HG02588 (cell line): Measurements from ENCODE around the gene FLT3LG.

ENCODE experiments used
- ATAC-seq: cut with Tn5 transposase; IDR thresholded peaks from one replicate; pipeline ENCODE4 v1.9.1; 2021; ENCODE audit warnings: mild to moderate bottlenecking, moderate library complexity; ENCODE audit not compliant: unreplicated experiment

Gene FLT3LG

GRCh38 chr19:49487277-49488045 lies 13.4 kb downstream of the FLT3LG start, which contains the start of gene RPL13A:
Gene RPL13A, plus strand, starts transcription at chr19:49487608. Its CDS starts 22 bp downstream, at chr19:49487630.
- peak; percentile 93 for ATAC-seq

- no peak for ATAC-seq
Measured at GRCh38 chr19:49488046-49488862, 14.2 kb downstream of the FLT3LG start.

GRCh38 chr19:49488863-49489537 lies 15.0 kb downstream of the FLT3LG start:
- ATAC-seq, result no peak

GRCh38 chr19:49489601-49490167 lies 15.7 kb downstream of the FLT3LG start:
- ATAC-seq, result no peak

- no peak for ATAC-seq
Measured at GRCh38 chr19:49490287-49491029, 16.4 kb downstream of the FLT3LG start.

- no peak for ATAC-seq
Measured at GRCh38 chr19:49491030-49491803, 17.2 kb downstream of the FLT3LG start.

GRCh38 chr19:49491804-49492572 lies 18.0 kb downstream of the FLT3LG start:
- ATAC-seq, result no peak

- no peak for ATAC-seq
Measured at GRCh38 chr19:49492573-49493405, 18.8 kb downstream of the FLT3LG start.

- no peak for ATAC-seq
Measured at GRCh38 chr19:49496574-49497008, 22.6 kb downstream of the FLT3LG start.

- ATAC-seq, result no peak
Measured at GRCh38 chr19:49497047-49497788, 23.2 kb downstream of the FLT3LG start.

GRCh38 chr19:49497789-49498103 lies 23.7 kb downstream of the FLT3LG start:
- no peak for ATAC-seq

- no peak for ATAC-seq
Measured at GRCh38 chr19:49498475-49498874, 24.5 kb downstream of the FLT3LG start.

GRCh38 chr19:49499030-49499670 lies 25.1 kb downstream of the FLT3LG start:
- no peak for ATAC-seq

- no peak for ATAC-seq
Measured at GRCh38 chr19:49502866-49503581, 29.0 kb downstream of the FLT3LG start.

- no peak for ATAC-seq
Measured at GRCh38 chr19:49503582-49503962, 29.6 kb downstream of the FLT3LG start.

- no peak for ATAC-seq
Measured at GRCh38 chr19:49506575-49507105, 32.6 kb downstream of the FLT3LG start.
